ENCODE results near the gene ZBTB7C. TPM values are rescaled to one million over a fixed set of nuclear protein-coding genes. Genes with fewer than 3 reads are reported as not detected.

Gene ZBTB7C
- total RNA-seq, 1 donor from 2014 or later: 0.67 TPM

DNA sequence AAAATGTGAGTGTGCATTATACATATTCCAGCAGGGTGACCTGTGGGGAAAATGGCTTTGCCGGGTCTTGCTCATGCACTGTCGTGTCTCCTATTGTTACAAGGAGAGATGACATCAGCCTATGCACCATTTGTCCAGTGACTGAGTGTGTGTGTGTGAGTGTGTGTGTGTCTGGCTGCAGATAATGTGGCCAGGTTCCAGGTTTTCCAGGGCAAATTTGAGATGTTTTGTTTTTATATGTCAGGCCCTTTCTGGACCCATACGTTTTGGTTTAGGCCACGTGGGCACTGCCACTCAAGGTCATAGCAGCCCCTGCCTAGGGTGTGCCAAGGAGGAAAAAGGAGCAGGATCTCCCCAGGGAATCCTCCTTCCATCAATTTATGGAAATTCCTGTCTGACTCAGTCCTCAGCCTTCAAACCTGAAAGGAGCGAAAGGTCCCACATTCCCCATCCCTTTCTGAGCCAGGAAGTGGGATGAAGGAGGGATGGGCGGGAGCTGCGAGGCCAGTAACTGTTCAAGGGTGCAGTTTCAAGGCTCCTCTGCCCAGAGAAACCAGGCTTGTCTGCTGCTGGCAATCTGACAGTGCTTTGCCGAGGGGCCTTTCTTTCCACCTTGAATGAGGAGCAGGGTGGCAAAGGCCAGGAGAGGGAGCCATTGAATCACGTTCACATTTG lies 385.7 kb downstream of the ZBTB7C start:
- DNase-seq (ENCODE audit: low spot score): peak; percentile 52
- no peak overlapping the region for H3K27ac Mint-ChIP-seq (ENCODE audit: unreplicated experiment)
- peaks cover 2% of the 10 kb centered on the region for H3K27me3 Mint-ChIP-seq (ENCODE audit: unreplicated experiment)
- H3K36me3 Mint-ChIP-seq (ENCODE audit: low read depth, unreplicated experiment): no peaks in the 10 kb centered on the region
- TF ChIP-seq, protein P1, sequence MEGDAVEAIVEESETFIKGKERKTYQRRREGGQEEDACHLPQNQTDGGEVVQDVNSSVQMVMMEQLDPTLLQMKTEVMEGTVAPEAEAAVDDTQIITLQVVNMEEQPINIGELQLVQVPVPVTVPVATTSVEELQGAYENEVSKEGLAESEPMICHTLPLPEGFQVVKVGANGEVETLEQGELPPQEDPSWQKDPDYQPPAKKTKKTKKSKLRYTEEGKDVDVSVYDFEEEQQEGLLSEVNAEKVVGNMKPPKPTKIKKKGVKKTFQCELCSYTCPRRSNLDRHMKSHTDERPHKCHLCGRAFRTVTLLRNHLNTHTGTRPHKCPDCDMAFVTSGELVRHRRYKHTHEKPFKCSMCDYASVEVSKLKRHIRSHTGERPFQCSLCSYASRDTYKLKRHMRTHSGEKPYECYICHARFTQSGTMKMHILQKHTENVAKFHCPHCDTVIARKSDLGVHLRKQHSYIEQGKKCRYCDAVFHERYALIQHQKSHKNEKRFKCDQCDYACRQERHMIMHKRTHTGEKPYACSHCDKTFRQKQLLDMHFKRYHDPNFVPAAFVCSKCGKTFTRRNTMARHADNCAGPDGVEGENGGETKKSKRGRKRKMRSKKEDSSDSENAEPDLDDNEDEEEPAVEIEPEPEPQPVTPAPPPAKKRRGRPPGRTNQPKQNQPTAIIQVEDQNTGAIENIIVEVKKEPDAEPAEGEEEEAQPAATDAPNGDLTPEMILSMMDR (IDR thresholded peaks at IDR 0.05; ENCODE audit: unreplicated experiment): no peak
- H3K9me3 Mint-ChIP-seq (ENCODE audit: unreplicated experiment): no peaks in the 10 kb centered on the region
- H3K4me1 Mint-ChIP-seq (ENCODE audit: unreplicated experiment): peaks cover 22% of the 10 kb centered on the region
- H3K4me3 Mint-ChIP-seq (ENCODE audit: unreplicated experiment): no peak overlapping the region

DNA sequence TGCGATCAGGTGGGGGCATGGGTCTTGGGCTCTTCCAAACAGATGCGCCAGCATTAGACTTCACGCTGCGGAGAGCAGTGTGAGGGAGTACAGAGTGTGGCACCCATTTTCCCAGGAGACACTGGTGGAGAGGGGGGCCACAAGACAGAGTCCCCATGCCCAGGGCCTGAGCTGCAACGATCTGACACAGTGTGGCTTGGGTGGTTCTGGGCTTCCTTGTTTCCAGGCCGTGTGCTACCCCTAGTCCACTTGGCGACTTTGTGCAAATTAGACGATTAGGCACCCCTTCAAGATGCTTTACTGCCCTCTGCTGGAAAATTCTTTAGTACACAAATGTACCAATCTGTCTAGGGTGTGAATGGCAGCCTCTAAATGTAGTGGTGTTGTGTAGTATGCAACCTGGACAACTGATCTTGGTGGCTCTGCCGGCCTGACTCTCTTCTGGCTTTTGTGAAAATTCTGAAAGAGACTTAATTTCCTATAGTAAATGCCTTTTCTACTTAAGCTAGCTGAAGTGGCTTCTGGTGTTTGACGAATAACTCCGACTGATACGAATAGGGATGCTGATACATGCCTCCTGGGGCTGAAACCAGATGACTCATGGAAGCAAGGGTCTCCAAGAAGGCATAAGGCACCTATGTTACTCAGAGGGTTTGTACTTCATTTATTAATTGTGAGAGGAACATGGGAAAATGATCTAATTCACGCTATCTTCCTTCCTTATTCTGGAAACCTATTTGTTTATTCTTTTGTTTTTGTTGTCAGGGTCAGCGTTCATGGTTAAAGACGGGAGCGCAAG lies 386.5 kb downstream of the ZBTB7C start:
- Mint-ChIP-seq H3K4me3 (ENCODE audit: unreplicated experiment) (no peak overlapping the region), H3K27ac (ENCODE audit: unreplicated experiment) (no peak overlapping the region), H3K9me3 (ENCODE audit: unreplicated experiment) (no peaks in the 10 kb centered on the region), H3K4me1 (ENCODE audit: unreplicated experiment) (peaks cover 20% of the 10 kb centered on the region), H3K27me3 (ENCODE audit: unreplicated experiment) (peaks cover 4% of the 10 kb centered on the region), H3K36me3 (ENCODE audit: low read depth, unreplicated experiment) (no peaks in the 10 kb centered on the region)
- TF ChIP-seq, protein P1 (IDR thresholded peaks at IDR 0.05; ENCODE audit: unreplicated experiment): no peak
- DNase-seq (ENCODE audit: low spot score): peak; percentile 53

DNA sequence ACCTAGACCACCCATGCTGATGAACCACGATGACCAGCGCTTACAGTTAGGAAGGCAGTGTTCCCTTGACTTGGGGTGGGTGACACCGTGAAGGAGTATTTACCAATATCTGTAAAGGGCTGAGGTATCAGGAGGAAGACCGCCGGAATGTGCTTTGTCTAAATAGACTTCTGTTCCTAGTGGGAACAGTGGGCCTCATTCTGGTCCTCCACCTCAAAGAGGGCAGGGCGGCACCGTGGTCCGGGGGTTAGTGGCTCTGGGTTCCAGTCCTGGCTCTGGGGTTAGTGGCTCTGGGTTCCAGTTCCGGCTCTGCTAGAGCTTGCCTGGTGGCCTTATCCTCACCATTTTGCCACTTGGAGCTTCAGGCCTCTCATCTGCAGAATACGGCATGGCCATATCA lies 387.2 kb downstream of the ZBTB7C start:
- Mint-ChIP-seq H3K4me3 (ENCODE audit: unreplicated experiment) (no peak overlapping the region), H3K4me1 (ENCODE audit: unreplicated experiment) (peaks cover 13% of the 10 kb centered on the region), H3K27me3 (ENCODE audit: unreplicated experiment) (peaks cover 4% of the 10 kb centered on the region), H3K9me3 (ENCODE audit: unreplicated experiment) (no peaks in the 10 kb centered on the region), H3K27ac (ENCODE audit: unreplicated experiment) (no peak overlapping the region), H3K36me3 (ENCODE audit: low read depth, unreplicated experiment) (no peaks in the 10 kb centered on the region)
- TF ChIP-seq, protein P1 (IDR thresholded peaks at IDR 0.05; ENCODE audit: unreplicated experiment): no peak
- DNase-seq (ENCODE audit: low spot score): no peak

DNA sequence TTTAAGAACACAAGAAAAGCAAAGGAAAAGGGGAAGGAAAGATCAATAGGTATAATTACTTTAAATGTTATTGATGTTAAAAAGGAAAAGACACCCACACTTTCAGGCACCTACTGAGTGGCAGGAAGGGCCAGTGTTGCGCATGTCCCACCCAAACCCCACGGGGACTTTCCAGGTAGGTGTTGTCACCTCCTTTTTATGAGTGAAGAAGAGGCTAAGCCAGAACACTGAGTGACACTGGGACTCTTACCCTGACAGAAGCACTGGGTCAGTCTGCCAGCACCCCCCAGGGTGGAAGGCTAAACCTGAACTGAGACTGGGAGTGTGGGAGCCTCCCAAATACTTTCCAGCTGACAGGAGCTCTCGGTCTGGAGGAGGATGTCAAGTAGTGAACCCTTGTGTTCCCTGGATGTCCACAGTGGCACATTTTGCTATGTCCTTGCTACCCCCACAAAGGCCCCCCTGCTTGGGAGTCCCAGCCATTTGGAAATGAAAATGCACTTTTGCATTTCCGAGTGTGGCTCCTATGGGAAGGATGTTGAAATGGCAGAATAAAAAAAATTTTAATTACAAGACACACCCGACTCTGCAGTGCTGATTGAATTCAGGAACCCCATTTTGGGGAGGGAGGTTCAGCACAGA lies 387.8 kb downstream of the ZBTB7C start:
- no peaks in the 10 kb centered on the region for H3K9me3 Mint-ChIP-seq (ENCODE audit: unreplicated experiment)

More for the DNA sequence above, 387.8 kb downstream of the ZBTB7C start:
- Mint-ChIP-seq H3K4me3 (ENCODE audit: unreplicated experiment) (no peak overlapping the region), H3K27ac (ENCODE audit: unreplicated experiment) (no peak overlapping the region), H3K36me3 (ENCODE audit: low read depth, unreplicated experiment) (no peaks in the 10 kb centered on the region), H3K27me3 (ENCODE audit: unreplicated experiment) (peaks cover 4% of the 10 kb centered on the region), H3K4me1 (ENCODE audit: unreplicated experiment) (peaks cover 10% of the 10 kb centered on the region)
- TF ChIP-seq, protein P1 (IDR thresholded peaks at IDR 0.05; ENCODE audit: unreplicated experiment): no peak
- DNase-seq (ENCODE audit: low spot score): no peak

Data from endothelial cell (in vitro differentiated cells).